Erythroblast (primary cell): ENCODE data around the gene MOV10L1.

Source experiments
- GATA1 ChIP-seq: IDR thresholded peaks from 2 replicates; pipeline ENCODE4 v1.6.1; 2011; ENCODE audit warnings: low read depth, mild to moderate bottlenecking, control low read depth, low read length, moderate library complexity
- POLR2A ChIP-seq: IDR thresholded peaks from 2 replicates; pipeline ENCODE4 v1.6.1; 2011; ENCODE audit warnings: mild to moderate bottlenecking, low read length

- TF ChIP-seq POLR2A (no peak), GATA1 (no peak)
These were observed 17.6 kb upstream of the MOV10L1 start for GRCh38 chr22:50072167-50072555.
